ENCODE measurements around the gene UGT1A7.

UGT1A7 gene

DNA sequence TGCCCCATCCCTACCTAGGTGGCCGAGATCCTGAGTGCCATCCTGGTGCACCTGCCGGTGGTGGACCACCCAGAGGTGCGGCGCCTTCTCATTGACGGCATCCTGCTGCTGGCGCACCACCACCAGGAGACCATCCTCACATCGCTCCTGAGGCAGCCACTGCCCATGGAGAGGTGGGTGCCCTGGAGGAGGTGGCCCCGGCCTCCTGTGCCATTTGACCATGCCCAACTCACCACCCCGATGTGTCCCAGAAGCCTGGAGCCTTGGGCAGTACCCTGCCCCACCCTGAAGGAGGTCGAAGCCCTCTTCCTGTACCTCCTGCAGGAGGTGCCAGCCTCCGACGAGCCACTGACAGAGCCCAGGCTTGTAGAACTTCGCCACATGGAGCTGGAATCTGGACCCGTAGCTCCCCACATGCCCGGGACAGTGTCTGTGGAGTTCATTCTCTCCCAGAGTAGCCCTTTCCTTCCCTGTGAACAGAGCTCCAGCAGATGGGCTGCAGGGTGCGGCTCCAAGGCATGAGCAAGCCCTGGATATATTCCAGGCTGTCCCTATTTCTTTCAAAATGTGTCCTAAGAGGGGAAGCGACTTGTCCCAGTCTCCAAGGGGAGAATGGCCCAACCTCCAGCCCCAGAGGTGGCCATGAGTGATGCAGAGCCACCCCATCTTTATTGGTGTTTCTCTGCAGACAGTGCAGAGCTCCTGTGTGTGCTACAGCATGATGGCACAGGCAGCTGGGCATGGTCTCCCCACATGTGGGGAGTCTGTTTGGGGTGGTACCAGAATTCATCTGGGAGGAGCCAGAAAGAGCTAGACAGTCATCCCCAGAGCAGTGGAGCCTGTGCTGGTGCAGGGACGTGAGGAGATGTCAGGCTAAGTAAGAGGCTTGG, 138.4 kb downstream of the UGT1A7 start:
- no peak for DNase-seq

DNA sequence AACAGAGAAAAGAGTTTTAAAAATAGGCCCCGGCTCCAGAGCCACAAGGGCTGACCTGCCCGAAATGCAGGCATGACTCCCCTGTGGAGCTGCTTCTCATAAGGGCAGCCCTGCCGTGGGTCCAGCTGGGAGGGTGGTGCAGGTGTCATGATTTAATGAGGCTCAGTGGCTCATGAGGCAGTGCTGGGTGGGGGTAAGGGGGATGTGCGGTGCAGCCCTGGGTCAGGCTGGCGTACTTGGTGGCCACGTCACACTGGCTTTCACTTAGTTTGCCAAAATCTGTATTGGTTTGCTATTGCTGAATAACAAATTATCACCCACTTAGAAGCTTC, 139.0 kb downstream of the UGT1A7 start:
- DNase-seq: no peak

DNA sequence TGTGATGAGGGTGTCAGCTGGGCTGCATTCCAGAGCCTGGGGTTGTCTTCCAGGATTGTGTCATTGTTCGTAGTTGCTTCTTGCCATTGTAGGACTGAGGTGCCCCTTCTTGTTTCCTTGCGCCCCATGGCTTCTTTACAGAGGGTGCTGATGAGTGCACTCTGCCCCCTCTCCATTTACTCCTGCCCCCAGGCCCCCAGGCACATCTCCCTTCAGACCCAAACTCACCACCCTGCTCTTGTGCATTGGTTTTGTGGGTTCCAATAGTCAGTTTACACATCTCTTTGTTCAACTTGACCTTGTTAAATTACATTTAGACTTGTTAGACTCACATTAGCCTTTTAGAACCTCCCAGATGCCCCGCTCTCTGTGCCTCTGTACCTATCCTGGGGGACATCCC, 139.5 kb downstream of the UGT1A7 start:
- no peak for DNase-seq

DNA sequence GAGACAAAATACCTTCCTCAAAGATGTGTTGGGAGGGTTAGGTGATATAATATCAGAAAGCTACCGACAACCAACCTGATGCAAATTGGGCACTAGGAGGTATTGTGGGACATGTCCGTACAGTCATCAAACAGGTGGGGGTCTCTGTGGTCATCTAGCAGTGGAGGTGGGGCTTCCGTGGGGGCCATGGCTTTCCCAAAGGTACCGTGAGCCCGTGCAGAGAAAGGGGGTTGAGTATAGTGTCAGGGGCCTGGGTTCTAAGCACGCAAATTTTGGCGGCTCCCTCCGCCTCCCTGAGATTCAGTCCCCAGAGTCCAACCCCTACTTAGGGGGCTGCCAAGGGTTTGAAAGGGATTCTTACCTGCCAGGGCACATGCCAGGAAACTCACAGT, 140.0 kb downstream of the UGT1A7 start:
- DNase-seq: no peak

DNA sequence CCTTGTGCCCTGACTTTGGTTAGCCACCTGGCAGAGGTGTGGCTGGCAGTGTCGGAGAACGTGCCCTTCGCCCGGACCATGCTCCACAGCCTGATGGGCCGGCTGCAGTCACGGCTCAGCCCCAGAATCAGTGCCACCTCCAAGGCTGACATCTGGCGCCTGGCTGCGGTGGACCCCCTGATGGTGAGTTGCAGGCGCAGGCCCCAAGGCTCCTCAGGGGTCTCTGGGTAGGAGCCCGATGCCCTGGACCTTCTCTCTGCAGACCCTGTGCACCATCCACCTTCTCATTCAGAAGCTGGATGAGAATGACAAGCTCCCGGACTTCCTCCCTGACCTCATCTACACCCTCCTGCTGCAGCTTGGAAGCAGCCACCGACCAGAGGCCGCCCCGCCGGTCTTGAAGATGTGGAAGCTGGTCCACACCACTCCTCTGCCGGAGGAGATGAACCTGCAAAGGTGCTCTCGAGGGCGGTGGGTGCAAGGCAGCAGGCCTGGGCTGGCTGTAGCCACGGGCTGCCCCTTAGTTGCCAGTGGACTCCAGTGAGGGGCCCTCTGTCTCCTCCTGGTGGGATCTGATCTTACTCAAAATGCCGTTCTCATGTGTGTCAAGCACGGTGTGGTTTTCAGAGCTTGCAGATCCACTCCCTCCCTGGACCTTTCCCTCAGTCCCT, 140.5 kb downstream of the UGT1A7 start:
- DNase-seq: no peak

All from T1000 (cell line).